HG02588 (cell line): Measurements from ENCODE around the gene ELFN2.
"Not testable (repeated sequence)": the region's sequence is repeated elsewhere in the genome, so short reads cannot be mapped to it uniquely, and the experiment has no call there.

Experiments
- ATAC-seq: cut with Tn5 transposase; IDR thresholded peaks from one replicate; pipeline ENCODE4 v1.9.1; 2021; ENCODE audit warnings: mild to moderate bottlenecking, moderate library complexity; ENCODE audit not compliant: unreplicated experiment

Gene ELFN2

DNA sequence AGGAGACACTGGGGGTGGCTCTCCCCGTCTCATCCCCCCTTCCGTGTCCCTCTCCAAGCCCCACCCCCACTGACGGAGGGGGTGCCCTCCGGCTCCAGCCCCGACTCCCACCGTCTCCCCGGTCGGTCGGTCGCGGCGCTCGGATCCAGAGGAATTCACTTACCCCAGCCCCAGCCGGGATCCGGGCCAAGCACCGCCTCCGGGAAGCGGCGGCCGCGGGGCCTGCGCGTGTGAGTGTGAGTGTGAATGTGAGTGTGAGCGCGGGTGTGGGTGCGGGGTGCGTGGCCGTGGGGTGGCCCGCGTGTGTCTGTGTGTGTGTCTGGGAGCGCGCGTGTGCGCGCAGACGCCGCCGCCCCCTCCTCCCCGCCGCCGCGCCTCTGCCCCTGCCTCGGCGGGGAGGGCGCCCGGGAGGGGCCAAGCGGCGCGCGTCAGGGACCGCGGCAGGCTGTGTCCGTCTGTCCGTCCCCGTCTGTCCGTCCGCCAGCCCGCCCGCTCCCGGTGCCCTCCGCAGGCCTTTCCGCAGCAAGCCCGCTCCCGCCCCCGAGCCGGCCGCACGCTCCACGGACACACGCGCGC is at the start of gene ELFN2:
TSS of gene ELFN2 (minus strand) at position 345 of the 576 bp plus-strand sequence. CDS start 51,945 bp downstream, outside the sequence.
- ATAC-seq = no peak

DNA sequence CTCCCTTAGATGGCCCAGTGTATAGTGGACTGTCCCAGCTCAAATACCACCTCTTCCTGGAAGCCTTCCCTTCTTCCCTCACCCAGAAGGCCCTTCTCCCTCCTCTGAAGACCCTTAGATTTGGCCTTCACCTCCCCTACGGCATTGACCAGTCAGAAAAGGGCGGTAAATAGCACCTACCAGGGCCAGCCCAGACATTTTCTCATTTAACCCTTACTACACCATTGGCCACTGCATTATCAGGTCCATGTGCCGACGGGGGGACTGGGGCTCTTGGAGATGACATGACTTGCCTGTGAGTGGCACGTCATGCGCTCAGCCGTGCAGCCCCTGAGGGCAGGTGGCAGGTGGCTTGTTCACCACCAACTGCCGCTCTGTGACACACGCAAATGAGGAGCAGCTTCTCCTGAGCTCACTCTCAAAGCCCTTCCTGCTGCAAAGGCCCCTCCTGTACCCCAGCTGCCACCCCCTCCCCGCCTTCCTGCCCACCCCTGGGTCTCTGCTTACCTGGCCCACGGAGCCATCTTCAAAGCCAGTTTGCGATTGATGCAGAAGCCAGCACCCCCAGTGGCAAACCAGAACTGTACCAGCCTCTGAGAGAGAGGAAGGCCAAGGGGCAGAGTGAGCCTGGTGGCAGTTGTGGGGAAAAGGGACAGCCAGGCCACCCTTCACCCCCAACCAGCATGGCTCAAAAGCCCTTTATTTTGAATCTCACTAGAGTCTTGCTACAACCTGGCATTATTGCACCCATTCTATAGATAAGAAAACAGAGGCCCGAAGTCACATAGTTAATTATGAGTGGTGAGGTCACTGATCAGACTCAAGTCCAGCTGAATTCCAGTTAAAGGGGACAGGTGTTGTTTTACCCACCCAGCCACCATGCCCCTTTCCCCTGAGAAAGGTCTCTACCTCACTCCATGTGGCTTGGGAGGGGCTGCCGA is 49.4 kb upstream of the ELFN2 start:
- no peak for ATAC-seq

DNA sequence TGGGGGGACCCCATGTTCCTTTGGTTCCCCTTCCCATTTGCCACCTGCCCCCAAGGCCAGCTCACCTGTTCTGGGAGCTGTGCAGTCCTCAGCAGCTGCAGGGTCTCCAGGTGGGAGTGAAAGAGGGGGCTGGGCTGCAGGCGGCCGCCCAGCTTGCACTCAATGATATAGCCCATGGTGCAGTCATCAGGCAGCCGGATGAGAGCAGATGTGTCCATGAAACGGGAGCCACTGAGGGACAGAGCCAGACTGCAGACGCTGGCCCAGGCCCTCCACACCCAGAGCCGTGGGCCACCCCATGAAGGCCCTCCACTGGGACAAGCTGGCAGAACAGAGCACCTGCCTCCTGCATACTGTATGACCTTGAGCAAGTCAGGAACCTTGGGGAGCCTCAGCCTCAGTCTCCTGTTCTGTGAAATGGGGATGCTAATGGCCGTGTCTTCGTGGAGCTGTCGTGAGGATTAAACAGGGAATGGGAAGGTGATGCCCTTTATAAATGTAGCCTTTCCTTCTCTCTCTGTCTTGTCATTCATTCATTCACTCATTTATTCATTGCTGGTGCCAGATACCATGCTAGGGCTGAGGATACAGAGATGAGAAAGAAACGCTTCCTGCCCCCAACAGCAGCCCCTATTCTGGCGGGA is 47.3 kb upstream of the ELFN2 start:
- ATAC-seq = no peak

DNA sequence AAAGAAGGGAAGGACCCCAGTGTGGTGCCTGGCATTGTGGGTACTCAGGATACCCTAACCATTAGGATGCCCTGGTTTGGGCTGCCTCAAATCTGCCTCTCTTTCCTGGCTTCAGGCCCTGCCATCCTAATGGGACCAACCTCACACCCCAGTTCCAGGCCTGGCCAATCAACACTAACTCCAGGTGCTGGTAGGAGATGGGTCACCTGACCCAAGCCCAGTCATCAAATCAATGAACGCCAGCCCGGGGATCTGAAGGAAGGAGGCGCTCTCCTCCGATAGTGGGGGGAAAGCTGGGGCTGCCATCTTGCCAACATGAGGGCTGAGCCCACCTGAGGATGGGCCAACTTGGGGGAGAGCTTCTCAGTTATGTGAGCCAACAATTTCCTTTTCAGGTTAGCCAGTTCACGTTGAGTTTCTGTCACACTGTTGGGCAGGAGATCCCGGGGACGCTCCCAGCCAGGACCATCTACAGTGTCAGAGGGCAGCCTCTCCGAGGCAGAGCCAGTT is 46.2 kb upstream of the ELFN2 start:
- ATAC-seq = no peak

DNA sequence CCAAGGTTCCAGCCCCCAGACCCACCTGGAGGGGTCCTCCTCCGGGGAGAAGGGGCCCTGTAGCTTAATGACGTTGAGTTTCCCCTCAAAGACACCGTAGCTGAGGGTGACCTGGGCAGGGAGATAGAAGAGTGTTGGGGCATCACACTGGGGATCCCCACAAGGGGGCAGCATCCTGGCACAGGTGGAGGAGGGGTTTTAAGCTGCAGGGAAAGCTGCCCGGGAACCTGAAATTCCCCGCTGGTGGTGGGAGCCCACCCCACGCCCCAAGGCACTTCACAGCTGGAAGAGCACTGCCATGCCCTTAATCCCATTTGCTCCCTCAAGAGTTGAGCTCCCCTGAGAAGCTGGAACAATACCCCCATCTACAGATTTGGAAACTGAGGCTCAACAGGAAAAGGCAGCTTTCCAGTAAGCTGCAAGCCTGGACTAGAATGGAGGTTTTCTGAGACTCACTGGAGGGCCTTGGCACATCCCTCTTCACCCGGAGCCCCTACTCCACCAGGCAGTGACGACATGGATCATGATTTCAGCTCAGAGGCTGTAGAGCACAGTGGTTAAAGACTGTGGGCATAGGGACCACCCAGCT is 45.2 kb upstream of the ELFN2 start:
- ATAC-seq = no peak

- no peak for ATAC-seq
Observed at GRCh38 chr22:37471727-37472417, 44.6 kb upstream of the ELFN2 start.

DNA sequence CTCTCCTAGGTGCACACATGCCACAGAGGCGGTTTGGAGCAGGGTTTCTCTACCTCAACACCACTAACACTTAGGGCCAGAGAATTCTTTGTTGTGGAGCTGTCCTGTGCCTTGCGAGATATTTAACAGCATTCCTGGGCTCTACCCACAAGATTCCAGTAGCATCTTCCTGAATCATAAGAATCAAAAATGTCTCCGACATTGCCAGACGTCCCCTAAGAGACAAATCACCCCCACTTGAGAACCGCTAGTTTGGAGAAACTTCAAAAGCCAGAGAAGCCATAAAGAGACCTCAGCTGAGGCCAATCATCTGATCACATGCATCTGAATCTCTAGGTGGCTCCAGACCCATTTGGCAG is 42.8 kb upstream of the ELFN2 start:
- no peak for ATAC-seq

DNA sequence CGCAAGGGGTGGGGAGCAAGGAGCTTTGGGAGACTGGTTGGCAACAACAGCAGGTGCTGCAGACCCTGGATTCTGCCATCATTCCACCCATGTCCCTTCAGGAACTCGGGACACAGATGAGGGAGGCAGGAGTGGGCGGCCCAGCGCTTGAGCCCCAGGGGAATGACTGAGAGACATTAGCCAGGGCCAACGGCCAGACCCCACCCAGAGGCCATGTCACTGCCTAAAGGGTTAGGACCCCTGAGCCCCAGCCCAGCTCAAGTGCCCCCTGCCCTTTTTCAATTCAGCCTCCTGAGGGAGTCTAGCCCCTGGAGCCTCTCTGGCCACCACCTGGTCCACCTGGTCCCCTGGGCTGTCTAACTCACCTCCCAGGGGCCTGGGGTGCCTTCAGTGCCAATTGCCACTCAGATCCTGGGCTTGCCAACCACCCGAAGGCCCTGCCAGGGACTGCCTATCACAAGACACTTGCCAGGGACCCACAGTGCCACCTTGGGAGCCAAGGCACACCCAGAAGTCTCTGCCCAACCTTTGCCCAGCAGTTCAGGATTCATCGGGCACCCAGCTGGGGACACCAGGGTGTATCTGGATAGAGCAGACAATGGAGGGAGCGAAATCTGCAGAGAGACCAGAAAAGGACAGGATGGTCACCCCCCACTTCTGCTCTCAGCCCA is 42.3 kb upstream of the ELFN2 start:
- ATAC-seq = no peak

GRCh38 chr22:37468201-37468695 is 41.0 kb upstream of the ELFN2 start:
- ATAC-seq = not testable (repeated sequence)

DNA sequence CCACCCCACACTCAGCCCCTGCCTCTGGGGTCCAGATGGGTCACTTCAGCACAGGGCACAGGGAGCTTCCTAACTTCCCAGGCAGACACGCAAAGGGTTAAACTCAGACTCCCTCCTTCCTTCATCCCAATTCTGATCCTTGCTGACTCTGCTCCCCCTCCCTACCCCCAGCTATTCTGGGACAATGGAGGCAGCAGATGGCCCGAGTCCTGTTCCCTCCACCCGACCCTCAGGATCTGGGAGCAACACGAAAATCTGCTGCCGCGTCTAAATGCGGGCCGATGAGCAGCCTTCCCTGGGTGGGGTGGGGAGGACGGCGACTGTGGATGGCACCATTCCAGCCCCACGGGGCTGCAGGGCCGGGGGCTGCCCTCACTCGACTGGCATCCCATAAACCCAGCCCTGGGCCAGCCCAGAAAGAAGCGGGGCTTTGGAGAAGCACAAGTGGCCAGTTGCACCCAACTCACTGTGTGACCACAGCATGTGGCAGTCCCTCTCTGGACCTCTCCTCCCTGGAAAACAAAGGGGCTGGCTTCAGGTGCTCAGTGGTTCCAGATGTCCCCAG is 40.2 kb upstream of the ELFN2 start:
- ATAC-seq = no peak

DNA sequence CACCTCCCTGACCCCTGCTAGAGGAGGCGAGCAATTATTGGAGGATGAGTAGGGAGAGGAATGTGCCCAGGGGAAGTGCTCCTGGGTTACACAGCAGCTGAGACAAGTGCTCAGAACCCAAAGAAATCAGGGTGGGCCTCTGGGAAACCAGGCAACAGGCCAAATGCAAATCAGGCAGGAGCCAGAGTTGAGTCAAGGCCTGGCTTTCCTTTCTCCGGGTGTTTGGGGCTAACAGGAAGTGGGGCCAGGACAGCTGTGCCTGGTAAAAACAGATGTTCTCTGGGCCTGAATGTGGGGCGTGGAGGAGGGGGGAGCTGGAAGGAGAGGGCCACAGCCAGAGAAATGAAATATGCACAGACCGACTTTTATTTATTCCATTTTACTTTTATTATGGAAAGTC is 36.9 kb upstream of the ELFN2 start:
- ATAC-seq = no peak

DNA sequence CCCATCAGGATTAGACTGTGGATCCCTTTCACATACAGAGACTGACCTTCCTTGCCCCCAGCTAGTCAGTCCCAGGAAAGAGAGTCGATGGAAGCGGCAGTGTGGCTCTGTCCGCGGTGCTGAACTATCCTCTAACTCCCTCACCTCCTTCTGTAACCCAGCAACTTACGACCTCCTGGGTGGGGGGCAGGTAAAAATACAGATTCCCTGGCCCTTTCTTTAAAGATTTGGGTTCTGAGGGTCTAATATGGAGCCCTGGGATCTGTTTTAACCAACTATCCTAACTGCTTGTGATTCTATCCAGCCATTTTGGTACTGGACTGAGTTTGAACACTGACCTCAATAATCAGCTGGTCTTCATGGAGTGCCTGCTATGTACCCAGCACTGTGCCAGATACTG is 35.7 kb upstream of the ELFN2 start:
- no peak for ATAC-seq

DNA sequence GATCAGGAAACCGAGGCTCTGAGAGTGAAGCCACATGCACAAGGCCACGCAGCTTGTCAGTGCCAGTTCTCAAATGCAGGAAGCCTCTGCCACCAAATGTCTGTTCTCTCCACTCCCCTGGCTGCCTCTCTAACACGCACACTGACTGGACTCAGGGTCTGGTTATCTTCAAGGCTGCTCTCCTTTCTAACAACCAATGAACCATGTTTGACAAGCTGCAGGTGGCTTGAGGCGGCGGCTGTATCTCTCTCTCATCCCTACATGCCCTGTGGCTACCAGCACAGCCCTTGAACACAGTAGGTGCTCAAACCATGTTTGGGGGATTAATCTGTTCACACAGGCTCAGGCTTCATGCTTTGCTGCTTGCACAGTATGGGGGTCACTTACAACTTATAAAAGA is 35.2 kb upstream of the ELFN2 start:
- no peak for ATAC-seq

DNA sequence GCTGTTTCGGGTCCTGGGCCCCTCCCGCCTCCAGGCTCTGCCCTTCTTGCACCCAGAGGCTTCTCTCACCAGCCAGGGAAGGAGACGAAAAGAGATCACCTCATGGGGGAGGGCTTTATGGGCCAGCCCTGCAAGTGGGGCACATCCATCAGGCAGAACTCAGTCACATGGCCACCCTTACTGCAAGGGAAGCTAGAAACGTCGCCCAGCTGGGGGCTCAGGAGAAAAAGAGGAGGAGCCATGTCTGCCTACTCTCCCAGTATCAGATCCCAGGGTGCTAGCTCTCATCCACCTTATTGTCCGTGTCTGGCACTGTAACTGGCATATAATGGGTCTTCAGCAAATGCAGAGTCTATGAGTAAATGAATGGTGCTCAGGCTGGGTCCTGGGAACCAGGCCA is 34.7 kb upstream of the ELFN2 start:
- no peak for ATAC-seq

- ATAC-seq = no peak
Observed at GRCh38 chr22:37460684-37461083, 33.4 kb upstream of the ELFN2 start.

- no peak for ATAC-seq
Observed at GRCh38 chr22:37459206-37459605, 31.9 kb upstream of the ELFN2 start.

- ATAC-seq = no peak
Observed at GRCh38 chr22:37457093-37457893, 30.0 kb upstream of the ELFN2 start.

GRCh38 chr22:37456346-37456745 is 29.1 kb upstream of the ELFN2 start:
- no peak for ATAC-seq

DNA sequence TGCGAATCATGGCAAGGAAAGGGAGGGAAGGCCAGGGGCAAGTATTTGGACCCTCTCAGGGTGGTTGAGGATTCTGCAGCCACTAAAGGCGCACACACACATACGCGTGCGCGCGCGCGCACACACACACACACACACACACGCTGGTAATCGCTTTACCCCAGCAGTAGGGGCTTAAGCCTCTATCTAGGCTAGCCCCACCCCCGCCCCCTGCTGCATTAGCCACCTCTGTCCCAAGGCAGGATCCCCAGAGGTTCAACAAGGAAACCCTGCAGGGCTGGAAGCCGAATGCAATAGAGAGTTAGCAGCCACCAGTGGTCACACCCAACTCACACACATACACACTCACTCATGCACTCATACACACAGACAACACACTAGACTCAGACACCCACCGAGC is 28.6 kb upstream of the ELFN2 start:
- no peak for ATAC-seq
